ENCODE results near the gene ASS1.

DNA sequence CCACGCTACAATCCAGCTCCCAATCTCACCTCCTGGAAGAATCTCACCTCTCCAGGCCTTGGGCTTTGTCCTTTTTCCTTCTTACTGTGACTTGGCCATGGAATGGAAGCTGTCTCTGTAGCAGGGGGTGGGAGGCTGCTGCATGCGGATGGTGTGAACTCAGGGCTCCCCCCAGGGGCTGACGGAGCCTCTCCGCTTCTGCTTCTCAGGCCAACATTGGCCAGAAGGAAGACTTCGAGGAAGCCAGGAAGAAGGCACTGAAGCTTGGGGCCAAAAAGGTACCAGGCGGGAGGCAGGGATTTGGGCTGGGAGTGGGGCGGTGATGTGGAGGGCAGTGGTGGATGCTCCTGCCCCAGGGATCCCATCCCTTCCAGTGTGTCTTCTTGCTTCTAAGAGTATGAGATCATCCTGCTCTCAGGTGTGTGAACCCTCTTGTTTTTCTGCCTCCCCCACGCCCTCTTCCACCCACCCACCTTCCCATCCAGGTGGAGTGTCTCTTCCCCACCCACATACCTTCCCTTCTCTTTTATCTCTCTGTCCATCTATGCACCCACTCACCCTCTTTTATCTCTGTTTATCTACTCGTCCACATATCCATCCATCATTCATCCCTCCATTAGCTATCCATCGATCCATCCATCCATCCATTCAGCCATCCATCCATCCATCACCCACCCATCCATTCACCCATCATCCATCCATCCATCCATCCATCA, 9.5 kb downstream of the ASS1 start:
- TF ChIP-seq, protein P1, sequence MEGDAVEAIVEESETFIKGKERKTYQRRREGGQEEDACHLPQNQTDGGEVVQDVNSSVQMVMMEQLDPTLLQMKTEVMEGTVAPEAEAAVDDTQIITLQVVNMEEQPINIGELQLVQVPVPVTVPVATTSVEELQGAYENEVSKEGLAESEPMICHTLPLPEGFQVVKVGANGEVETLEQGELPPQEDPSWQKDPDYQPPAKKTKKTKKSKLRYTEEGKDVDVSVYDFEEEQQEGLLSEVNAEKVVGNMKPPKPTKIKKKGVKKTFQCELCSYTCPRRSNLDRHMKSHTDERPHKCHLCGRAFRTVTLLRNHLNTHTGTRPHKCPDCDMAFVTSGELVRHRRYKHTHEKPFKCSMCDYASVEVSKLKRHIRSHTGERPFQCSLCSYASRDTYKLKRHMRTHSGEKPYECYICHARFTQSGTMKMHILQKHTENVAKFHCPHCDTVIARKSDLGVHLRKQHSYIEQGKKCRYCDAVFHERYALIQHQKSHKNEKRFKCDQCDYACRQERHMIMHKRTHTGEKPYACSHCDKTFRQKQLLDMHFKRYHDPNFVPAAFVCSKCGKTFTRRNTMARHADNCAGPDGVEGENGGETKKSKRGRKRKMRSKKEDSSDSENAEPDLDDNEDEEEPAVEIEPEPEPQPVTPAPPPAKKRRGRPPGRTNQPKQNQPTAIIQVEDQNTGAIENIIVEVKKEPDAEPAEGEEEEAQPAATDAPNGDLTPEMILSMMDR (IDR thresholded peaks at IDR 0.05; ENCODE audit: low read depth, low read length, poor library complexity, severe bottlenecking), result no peak
- no peak for TF ChIP-seq EZH2phosphoT487 (IDR thresholded peaks at IDR 0.05; ENCODE audit: borderline replicate concordance, low read length)
